GM23248 (cell line): ENCODE results near the gene LAMP5. TPM values are rescaled to one million over a fixed set of nuclear protein-coding genes. Genes with fewer than 3 reads are reported as not detected.

Experiments
- DNase-seq: peaks from one replicate; pipeline ENCODE4 v3.0.0-alpha.2; 2015
- H2AFZ ChIP-seq: fragments of 200-600 bp; sonication (generic); 2 replicates; pipeline ENCODE4 v1.6.1; 2016; ENCODE audit warnings: antibody characterized with exemption
- H3F3A ChIP-seq: fragments of 200-600 bp; sonication (generic); 2 replicates; pipeline ENCODE4 v1.6.1; 2016; ENCODE audit warnings: mild to moderate bottlenecking, antibody characterized with exemption, mixed run types; ENCODE audit not compliant: insufficient read depth
- H3K27ac ChIP-seq: fragments of 200-600 bp; sonication (generic); 2 replicates; pipeline ENCODE4 v1.5.1; 2016; ENCODE audit warnings: mild to moderate bottlenecking
- H3K27me3 ChIP-seq: fragments of 200-600 bp; sonication (generic); replicated peaks from 2 replicates; pipeline ENCODE4 v1.6.1; 2016; ENCODE audit warnings: mild to moderate bottlenecking; ENCODE audit not compliant: insufficient read depth
- H3K36me3 ChIP-seq: fragments of 200-600 bp; sonication (generic); 2 replicates; pipeline ENCODE4 v1.6.1; 2016; ENCODE audit warnings: low read depth, mild to moderate bottlenecking
- H3K4me1 ChIP-seq: fragments of 200-600 bp; sonication (generic); 2 replicates; pipeline ENCODE4 v1.6.1; 2016; ENCODE audit warnings: mild to moderate bottlenecking; ENCODE audit not compliant: insufficient read depth
- H3K4me2 ChIP-seq: fragments of 200-600 bp; sonication (generic); one replicate; pipeline ENCODE4 v1.6.1; 2016; ENCODE audit warnings: mild to moderate bottlenecking; ENCODE audit not compliant: unreplicated experiment
- H3K4me3 ChIP-seq: fragments of 200-600 bp; sonication (generic); 2 replicates; pipeline ENCODE4 v1.5.1; 2016; ENCODE audit warnings: mild to moderate bottlenecking
- H3K79me2 ChIP-seq: fragments of 200-600 bp; sonication (generic); 2 replicates; pipeline ENCODE4 v1.6.1; 2016; ENCODE audit warnings: mild to moderate bottlenecking; ENCODE audit not compliant: insufficient read depth
- H3K9ac ChIP-seq: fragments of 200-600 bp; sonication (generic); 2 replicates; pipeline ENCODE4 v1.6.1; 2016; ENCODE audit warnings: mild to moderate bottlenecking
- H3K9me2 ChIP-seq: fragments of 200-600 bp; sonication (generic); 2 replicates; pipeline ENCODE4 v1.6.1; 2016; ENCODE audit warnings: mixed run types, mild to moderate bottlenecking, moderate library complexity; ENCODE audit not compliant: insufficient read depth
- H3K9me3 ChIP-seq: fragments of 200-600 bp; sonication (generic); one replicate; pipeline ENCODE4 v1.6.1; 2017; ENCODE audit warnings: low read depth
- H4K20me1 ChIP-seq: fragments of 200-600 bp; sonication (generic); 2 replicates; pipeline ENCODE4 v1.6.0; 2016; ENCODE audit not compliant: insufficient read depth
- EZH2 ChIP-seq: fragments of 200-600 bp; sonication (generic); IDR thresholded peaks from 2 replicates; pipeline ENCODE4 v1.6.1; 2018; ENCODE audit warnings: antibody characterized with exemption, mild to moderate bottlenecking; ENCODE audit not compliant: insufficient read depth, poor library complexity, severe bottlenecking
- EZH2phosphoT487 ChIP-seq: fragments of 200-600 bp; sonication (generic); IDR thresholded peaks from 2 replicates; pipeline ENCODE4 v1.6.1; 2018; ENCODE audit warnings: antibody characterized with exemption, moderate library complexity, mild to moderate bottlenecking, low read depth; ENCODE audit not compliant: insufficient read depth
- WGBS, 2 experiments: methylation state at CpG; one replicate each; pipeline ENCODE4 v1.1.6; 2015 to 2017; ENCODE audit warnings: low lambda C conversion rate in 2 of 2, low coverage in 1 of 2; ENCODE audit errors: missing lambda C conversion rate in 2 of 2; 5-methylcytosine and 5-hydroxymethylcytosine counted together
- in situ Hi-C: fragments of 300-500 bp; cut with MboI; formaldehyde crosslinking; loops from 2 replicates; pipeline ENCODE4 v1.15.0; 2020
- polyA plus RNA-seq: library from polyadenylated mRNA; unstranded; fragments of >200 nt; fragmentation: Nextera tagmentation; extraction: Ambion mirVana; gene quantifications from 2 replicates; pipeline ENCODE4 v1.2.1, GENCODE V29; 2016
- total RNA-seq: library from RNA; depleted of rRNA; stranded (reverse); fragments of >200 nt; shearing (Covaris generic); gene quantifications from 2 replicates; pipeline ENCODE4 v1.2.3, GENCODE V29; 2014

Gene LAMP5
- total and polyA plus RNA-seq, 2 experiments from 2014 or later, result 0.11 TPM; not detected in 1

GRCh38 chr20:9499126-9499899 is 15.1 kb upstream of the LAMP5 start:
- Histone ChIP-seq H4K20me1 (no peaks in the 10 kb centered on the region), H3K4me2 (no peak overlapping the region), H3F3A (no peaks in the 10 kb centered on the region), H3K36me3 (no peaks in the 10 kb centered on the region), H3K27me3 (peaks cover 4% of the 10 kb centered on the region; the same call in 1 of the 2 replicates), H3K9ac (no peak overlapping the region), H3K9me2 (no peaks in the 10 kb centered on the region), H3K27ac (no peak overlapping the region), H2AFZ (no peak overlapping the region), H3K4me1 (no peaks in the 10 kb centered on the region), H3K9me3 (no peaks in the 10 kb centered on the region), H3K79me2 (no peaks in the 10 kb centered on the region), H3K4me3 (no peak overlapping the region)
- WGBS, 2 experiments, result 72 to 74% methylated on average over 5 of the region's 5 CpGs
- DNase-seq, result no peak
- in situ Hi-C loops, result no loop called here
- TF ChIP-seq EZH2phosphoT487 (no peak), EZH2 (no peak)

GRCh38 chr20:9500121-9500520 is 14.3 kb upstream of the LAMP5 start:
- H3K9ac ChIP-seq, result no peak overlapping the region
- H2AFZ ChIP-seq, result no peak overlapping the region
- peaks cover 9% of the 10 kb centered on the region; the same call in 1 of the 2 replicates for H3K27me3 ChIP-seq
- TF ChIP-seq EZH2phosphoT487 (no peak), EZH2 (no peak)
- H3K36me3 ChIP-seq, result no peaks in the 10 kb centered on the region
- WGBS, 2 experiments, result 7 to 14% methylated on average over 2 of the region's 2 CpGs
- no peaks in the 10 kb centered on the region for H4K20me1 ChIP-seq
- no peaks in the 10 kb centered on the region for H3K9me3 ChIP-seq
- no peak overlapping the region for H3K4me3 ChIP-seq
- in situ Hi-C loops, result no loop called here
- no peaks in the 10 kb centered on the region for H3K4me1 ChIP-seq
- H3K9me2 ChIP-seq, result no peaks in the 10 kb centered on the region
- no peaks in the 10 kb centered on the region for H3K79me2 ChIP-seq
- no peak for DNase-seq
- H3K27ac ChIP-seq, result no peak overlapping the region
- no peaks in the 10 kb centered on the region for H3F3A ChIP-seq
- no peak overlapping the region for H3K4me2 ChIP-seq

- Histone ChIP-seq H4K20me1 (no peaks in the 10 kb centered on the region), H3F3A (no peaks in the 10 kb centered on the region), H3K4me1 (no peaks in the 10 kb centered on the region), H3K27ac (no peak overlapping the region), H3K9ac (no peak overlapping the region), H3K27me3 (peaks cover 23% of the 10 kb centered on the region), H3K4me3 (no peak overlapping the region), H3K4me2 (no peak overlapping the region), H3K9me2 (no peaks in the 10 kb centered on the region), H3K9me3 (no peaks in the 10 kb centered on the region), H2AFZ (no peak overlapping the region), H3K79me2 (no peaks in the 10 kb centered on the region), H3K36me3 (no peaks in the 10 kb centered on the region)
- in situ Hi-C loops, result no loop called here
- no peak for DNase-seq
- WGBS, 2 experiments, result 45 to 47% methylated on average over 2 of the region's 2 CpGs
- TF ChIP-seq EZH2phosphoT487, result no peak
- no peak for TF ChIP-seq EZH2
Observed at GRCh38 chr20:9501473-9501872, 12.9 kb upstream of the LAMP5 start.

GRCh38 chr20:9503526-9504245 is 10.7 kb upstream of the LAMP5 start:
- no peak overlapping the region for H2AFZ ChIP-seq
- H3K4me1 ChIP-seq, result no peaks in the 10 kb centered on the region
- no peaks in the 10 kb centered on the region for H3F3A ChIP-seq
- TF ChIP-seq EZH2phosphoT487, result no peak
- TF ChIP-seq EZH2, result no peak
- no peaks in the 10 kb centered on the region for H3K9me2 ChIP-seq
- no peaks in the 10 kb centered on the region for H3K36me3 ChIP-seq
- H3K9me3 ChIP-seq, result no peaks in the 10 kb centered on the region
- in situ Hi-C loops, result no loop called here
- H3K79me2 ChIP-seq, result no peaks in the 10 kb centered on the region
- no peak overlapping the region for H3K4me2 ChIP-seq
- H4K20me1 ChIP-seq, result no peaks in the 10 kb centered on the region
- no peak overlapping the region for H3K9ac ChIP-seq
- peak; percentile 21 for DNase-seq
- peaks cover 44% of the 10 kb centered on the region for H3K27me3 ChIP-seq
- 35% methylated on average over 9 of the region's 9 CpGs for WGBS, 2 experiments
- no peak overlapping the region for H3K27ac ChIP-seq
- no peak overlapping the region for H3K4me3 ChIP-seq
